C4-2B (cell line): ENCODE data around the gene PEBP1.

ENCODE experiments used
- H3K27ac ChIP-seq: fragments of 450-650 bp; 2 replicates; pipeline ENCODE4 v1.5.1; 2017
- ZFX ChIP-seq: fragments of 450-650 bp; IDR thresholded peaks from 2 replicates; pipeline ENCODE4 v1.6.1; 2017
- TF ChIP-seq, protein P1 (sequence below): fragments of 450-650 bp; conservative IDR thresholded peaks from 2 replicates; pipeline ENCODE4 v1.5.1; 2017; ENCODE audit warnings: mild to moderate bottlenecking

PEBP1 gene

DNA sequence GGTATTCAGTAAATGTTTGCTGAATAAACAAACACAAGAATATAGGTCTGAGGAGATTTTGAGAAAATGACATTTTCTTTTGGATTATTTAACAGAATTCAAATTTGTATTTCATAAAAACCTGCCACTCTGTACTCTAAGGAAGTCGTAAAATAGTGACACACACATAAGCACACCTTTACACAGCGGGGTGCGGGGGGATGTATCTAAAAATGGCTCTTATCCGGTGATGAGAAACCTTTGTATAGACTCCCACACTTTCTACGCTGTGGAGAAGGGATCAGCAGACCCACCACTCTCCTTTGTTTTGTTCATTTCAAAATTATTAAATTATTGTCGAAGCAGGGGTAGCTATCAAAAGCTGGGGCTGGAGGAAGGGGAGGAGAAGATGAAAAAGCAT lies 58.0 kb downstream of the PEBP1 start:
- TF ChIP-seq, protein P1, sequence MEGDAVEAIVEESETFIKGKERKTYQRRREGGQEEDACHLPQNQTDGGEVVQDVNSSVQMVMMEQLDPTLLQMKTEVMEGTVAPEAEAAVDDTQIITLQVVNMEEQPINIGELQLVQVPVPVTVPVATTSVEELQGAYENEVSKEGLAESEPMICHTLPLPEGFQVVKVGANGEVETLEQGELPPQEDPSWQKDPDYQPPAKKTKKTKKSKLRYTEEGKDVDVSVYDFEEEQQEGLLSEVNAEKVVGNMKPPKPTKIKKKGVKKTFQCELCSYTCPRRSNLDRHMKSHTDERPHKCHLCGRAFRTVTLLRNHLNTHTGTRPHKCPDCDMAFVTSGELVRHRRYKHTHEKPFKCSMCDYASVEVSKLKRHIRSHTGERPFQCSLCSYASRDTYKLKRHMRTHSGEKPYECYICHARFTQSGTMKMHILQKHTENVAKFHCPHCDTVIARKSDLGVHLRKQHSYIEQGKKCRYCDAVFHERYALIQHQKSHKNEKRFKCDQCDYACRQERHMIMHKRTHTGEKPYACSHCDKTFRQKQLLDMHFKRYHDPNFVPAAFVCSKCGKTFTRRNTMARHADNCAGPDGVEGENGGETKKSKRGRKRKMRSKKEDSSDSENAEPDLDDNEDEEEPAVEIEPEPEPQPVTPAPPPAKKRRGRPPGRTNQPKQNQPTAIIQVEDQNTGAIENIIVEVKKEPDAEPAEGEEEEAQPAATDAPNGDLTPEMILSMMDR: no peak
- no peak for TF ChIP-seq ZFX

More for the DNA sequence above, 58.0 kb downstream of the PEBP1 start:
- H3K27ac ChIP-seq: no peak overlapping the region
